ENCODE measurements around the gene GABPB2. TPM values are rescaled to one million over a fixed set of nuclear protein-coding genes. Genes with fewer than 3 reads are reported as not detected.

The GABPB2 gene
- total and polyA plus RNA-seq, 3 experiments from 2014 or later, result 16.0 to 19.4 (median 19.2) TPM

DNA sequence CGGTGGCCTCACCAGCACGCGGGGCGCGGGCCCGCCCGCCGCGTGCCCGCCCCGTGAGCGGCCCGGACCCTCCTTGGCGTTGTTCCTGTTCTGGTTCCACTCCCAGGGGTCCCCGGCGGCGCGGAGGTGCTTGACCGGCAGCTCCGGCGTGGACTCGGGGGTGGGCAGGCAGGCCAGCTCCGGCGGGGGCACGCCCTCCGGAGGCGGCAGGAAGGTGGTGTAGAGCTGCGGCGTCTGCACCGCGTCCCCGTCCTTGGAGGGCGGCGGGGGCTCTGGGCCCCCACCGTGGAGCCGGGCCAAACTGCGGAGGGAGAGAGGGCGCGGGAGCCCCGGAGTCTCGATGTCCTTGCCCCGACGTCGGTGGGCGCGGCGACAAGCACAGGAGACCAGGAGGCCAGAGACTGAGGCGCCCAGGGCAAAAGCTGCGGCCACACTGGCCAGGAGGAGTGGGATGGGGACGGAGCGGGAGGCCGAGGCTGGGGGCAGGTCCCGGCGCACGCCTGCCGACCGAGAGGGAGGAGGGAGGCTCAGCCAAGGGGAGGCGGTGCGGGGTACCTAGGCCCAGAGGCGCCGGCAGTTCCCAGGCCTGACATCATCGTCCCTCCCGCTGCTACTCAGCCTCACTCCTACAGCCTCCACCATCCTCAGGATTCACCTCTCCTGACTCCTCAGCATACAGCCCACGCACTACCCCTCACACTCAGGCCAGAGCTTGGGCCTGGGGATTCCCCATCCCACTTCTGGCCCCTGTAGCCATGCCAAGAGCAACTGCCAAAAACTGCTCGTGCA is 62.7 kb downstream of the GABPB2 start:
- Histone ChIP-seq H3K36me3 (ENCODE audit: insufficient read depth, low read length) (no peaks in the 10 kb centered on the region), H3K4me3 (ENCODE audit: low read length) (no peak overlapping the region), H3K27me3 (ENCODE audit: insufficient read depth, low read length, poor library complexity, severe bottlenecking) (no peaks in the 10 kb centered on the region), H3K27ac (ENCODE audit: low read depth, low read length) (no peak overlapping the region), H3K4me1 (ENCODE audit: insufficient read depth, low read length) (peaks cover 11% of the 10 kb centered on the region), H3K9me3 (ENCODE audit: low read length) (no peaks in the 10 kb centered on the region)
- ChIA-PET POLR2A (no interaction called here), CTCF (interaction anchor here (1.2 kb wide), 1 partner anchor 109 kb away, joined by 3 read pairs; no protein-coding TSS in a partner anchor)
- no peak for DNase-seq
- Mint-ChIP-seq H3K27me3 (peaks cover 8 to 13% of the 10 kb centered on the region in 2 donors), H3K4me1 (peaks cover 9 to 12% (median 11%) of the 10 kb centered on the region in 3 donors), H3K27ac (no peak overlapping the region), H3K9me3 (no peaks in the 10 kb centered on the region), H3K36me3 (peaks cover 0 to 5% (median 2%) of the 10 kb centered on the region in 3 donors), H3K4me3 (no peak overlapping the region)

DNA sequence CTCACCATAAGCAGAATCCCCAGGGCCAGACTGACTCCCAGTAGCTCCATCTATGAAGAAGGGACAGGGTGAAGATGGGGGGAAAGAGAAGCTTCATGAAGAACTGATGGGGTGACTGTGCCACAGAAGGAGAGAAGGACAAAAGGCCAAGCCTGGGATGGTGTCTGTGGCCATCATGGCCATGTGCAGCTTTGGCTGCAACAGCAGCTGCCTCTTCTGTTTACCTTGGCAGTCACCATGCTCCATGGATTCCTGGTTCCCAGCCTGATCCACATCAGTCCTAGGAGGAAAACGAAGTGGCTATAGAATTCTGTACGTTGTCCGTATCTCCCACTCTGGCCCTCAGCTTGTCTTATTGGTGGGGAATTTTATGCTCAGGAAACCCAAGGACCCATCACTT is 63.8 kb downstream of the GABPB2 start:
- peaks cover 0 to 2% (median 0%) of the 10 kb centered on the region in 3 donors for H3K36me3 Mint-ChIP-seq
- DNase-seq, result no peak
- H3K4me1 Mint-ChIP-seq, result peaks cover 9 to 12% (median 11%) of the 10 kb centered on the region in 3 donors
- no peak overlapping the region for H3K27ac ChIP-seq (ENCODE audit: low read depth, low read length)
- H3K9me3 Mint-ChIP-seq, result no peaks in the 10 kb centered on the region
- ChIA-PET CTCF (no interaction called here), POLR2A (no interaction called here)
- H3K4me3 ChIP-seq (ENCODE audit: low read length), result no peak overlapping the region
- H3K36me3 ChIP-seq (ENCODE audit: insufficient read depth, low read length), result no peaks in the 10 kb centered on the region
- no peak overlapping the region for H3K27ac Mint-ChIP-seq
- no peak overlapping the region for H3K4me3 Mint-ChIP-seq
- H3K4me1 ChIP-seq (ENCODE audit: insufficient read depth, low read length), result peaks cover 11% of the 10 kb centered on the region
- peaks cover 8 to 13% of the 10 kb centered on the region in 2 donors for H3K27me3 Mint-ChIP-seq
- H3K9me3 ChIP-seq (ENCODE audit: low read length), result no peaks in the 10 kb centered on the region
- no peaks in the 10 kb centered on the region for H3K27me3 ChIP-seq (ENCODE audit: insufficient read depth, low read length, poor library complexity, severe bottlenecking)

DNA sequence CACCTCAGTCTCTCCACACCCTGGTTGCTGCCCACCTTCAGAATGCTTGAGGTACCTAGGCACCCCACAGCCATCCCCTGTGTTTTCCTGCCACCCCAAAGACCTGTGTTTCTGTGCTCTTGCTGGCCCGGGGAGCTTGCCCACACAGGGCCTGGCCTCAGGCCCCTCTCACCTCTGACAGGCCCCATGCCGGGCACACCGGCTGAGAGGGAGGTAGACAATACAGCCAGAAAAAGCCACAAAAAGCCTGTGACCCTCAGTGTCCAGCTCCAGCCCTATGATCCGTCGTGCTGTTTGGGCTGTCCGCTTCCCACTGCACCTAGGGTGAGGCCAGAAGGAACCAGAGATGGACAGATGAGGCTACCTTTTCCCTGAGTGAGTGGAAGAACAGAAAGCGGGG is 64.4 kb downstream of the GABPB2 start:
- Mint-ChIP-seq H3K9me3 (no peaks in the 10 kb centered on the region), H3K27me3 (peaks cover 8 to 13% of the 10 kb centered on the region in 2 donors), H3K36me3 (peaks cover 0 to 2% (median 0%) of the 10 kb centered on the region in 3 donors), H3K27ac (peak overlapping the region in 1 of 8 donors; percentile 64), H3K4me1 (peaks cover 9 to 12% (median 11%) of the 10 kb centered on the region in 3 donors), H3K4me3 (no peak overlapping the region)
- Histone ChIP-seq H3K36me3 (ENCODE audit: insufficient read depth, low read length) (no peaks in the 10 kb centered on the region), H3K4me3 (ENCODE audit: low read length) (no peak overlapping the region), H3K27me3 (ENCODE audit: insufficient read depth, low read length, poor library complexity, severe bottlenecking) (no peaks in the 10 kb centered on the region), H3K4me1 (ENCODE audit: insufficient read depth, low read length) (peaks cover 11% of the 10 kb centered on the region), H3K9me3 (ENCODE audit: low read length) (no peaks in the 10 kb centered on the region), H3K27ac (ENCODE audit: low read depth, low read length) (no peak overlapping the region)
- ChIA-PET POLR2A (no interaction called here), CTCF (interaction anchor here (1.1 kb wide), 1 partner anchor 24 kb away, joined by 3 read pairs; no protein-coding TSS in a partner anchor)
- DNase-seq, result no peak

DNA sequence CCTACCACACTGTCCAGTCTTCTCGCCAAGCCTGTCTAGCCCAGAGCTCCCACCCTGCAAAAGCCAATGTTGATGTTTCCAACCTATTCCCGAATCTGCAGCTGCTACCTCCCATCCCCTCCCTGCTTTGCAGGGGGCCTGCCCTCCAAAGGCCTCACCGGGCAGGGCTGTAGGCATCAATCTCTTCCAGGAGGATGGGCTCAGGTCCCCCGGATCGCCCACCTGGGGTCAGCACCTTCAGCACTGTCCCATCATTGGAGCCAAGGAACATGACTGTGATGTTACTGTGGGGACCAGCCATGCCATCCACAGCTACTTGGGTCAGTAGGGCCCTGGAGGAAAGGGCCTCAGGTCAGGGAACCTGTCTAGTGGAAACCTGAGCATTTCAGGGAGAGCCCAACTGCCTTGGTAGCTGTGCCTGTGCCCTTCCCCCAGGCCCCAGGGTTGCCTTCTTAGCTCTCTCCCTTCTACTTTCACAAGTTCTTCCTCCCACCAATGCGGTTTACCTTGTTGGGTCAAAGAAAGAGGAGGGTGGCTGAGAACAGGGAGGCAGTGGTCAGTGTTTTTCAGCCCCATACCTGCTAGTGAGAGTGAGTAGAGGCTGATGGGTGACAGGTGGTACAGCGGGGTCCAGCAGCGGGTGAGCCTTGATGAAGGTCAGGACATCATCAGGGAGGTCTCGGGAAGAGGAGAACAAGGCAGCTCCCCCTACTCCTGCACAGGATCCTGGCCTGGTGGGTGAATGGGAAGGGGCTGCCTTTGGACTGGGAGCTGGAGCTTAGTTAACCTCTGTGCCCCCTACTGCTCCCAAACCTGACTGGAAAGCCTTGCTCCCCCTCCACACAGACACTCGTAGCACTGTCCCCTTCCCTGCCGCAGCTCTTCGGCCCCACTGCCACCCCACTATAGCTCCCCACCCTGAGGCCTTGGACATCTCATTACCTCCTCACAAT is 65.1 kb downstream of the GABPB2 start:
- DNase-seq, result no peak
- Mint-ChIP-seq H3K27me3 (peaks cover 5 to 9% of the 10 kb centered on the region in 2 donors), H3K4me1 (peaks cover 6 to 11% (median 10%) of the 10 kb centered on the region in 3 donors), H3K36me3 (peaks cover 0 to 2% (median 0%) of the 10 kb centered on the region in 3 donors), H3K27ac (peak overlapping the region in 1 of 8 donors; percentile 27), H3K9me3 (no peaks in the 10 kb centered on the region), H3K4me3 (no peak overlapping the region)
- ChIA-PET POLR2A (no interaction called here), CTCF (interaction anchor here (1.1 to 1.3 kb wide), 2 partner anchors 21 to 24 kb away, joined by 3 to 5 read pairs; partner anchors contain the start of gene TNFAIP8L2)
- Histone ChIP-seq H3K9me3 (ENCODE audit: low read length) (no peaks in the 10 kb centered on the region), H3K27ac (ENCODE audit: low read depth, low read length) (no peak overlapping the region), H3K27me3 (ENCODE audit: insufficient read depth, low read length, poor library complexity, severe bottlenecking) (no peaks in the 10 kb centered on the region), H3K4me1 (ENCODE audit: insufficient read depth, low read length) (peaks cover 7% of the 10 kb centered on the region), H3K4me3 (ENCODE audit: low read length) (no peak overlapping the region), H3K36me3 (ENCODE audit: insufficient read depth, low read length) (no peaks in the 10 kb centered on the region)

DNA sequence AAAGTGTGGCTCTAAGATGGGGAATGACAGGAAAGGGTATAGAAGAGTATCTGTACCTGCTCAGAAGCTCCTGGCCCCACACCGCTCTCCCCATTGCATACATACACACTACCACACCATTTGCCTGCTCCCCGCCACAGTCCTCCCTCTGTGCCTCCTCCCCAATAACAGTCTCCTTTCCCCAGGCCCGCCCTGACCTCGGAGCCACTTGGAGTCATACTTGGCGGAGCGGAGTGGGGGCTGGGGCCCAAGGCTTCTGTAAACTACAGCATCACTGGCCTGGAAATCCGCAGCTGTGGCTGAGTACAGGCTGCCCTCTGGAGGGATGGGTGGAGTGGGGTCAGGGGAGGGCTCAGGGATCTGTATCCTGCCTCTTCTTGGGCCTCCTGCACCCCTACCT is 67.2 kb downstream of the GABPB2 start:
- Mint-ChIP-seq H3K4me3 (no peak overlapping the region), H3K36me3 (peaks cover 0 to 2% (median 0%) of the 10 kb centered on the region in 3 donors), H3K4me1 (no peaks in the 10 kb centered on the region), H3K27me3 (peaks cover 0 to 2% of the 10 kb centered on the region in 2 donors), H3K9me3 (no peaks in the 10 kb centered on the region), H3K27ac (no peak overlapping the region)
- no peaks in the 10 kb centered on the region for H3K36me3 ChIP-seq (ENCODE audit: insufficient read depth, low read length)
- DNase-seq, result no peak
- no peaks in the 10 kb centered on the region for H3K9me3 ChIP-seq (ENCODE audit: low read length)
- POLR2A ChIA-PET, result no interaction called here
- H3K27ac ChIP-seq (ENCODE audit: low read depth, low read length), result no peak overlapping the region
- no peaks in the 10 kb centered on the region for H3K27me3 ChIP-seq (ENCODE audit: insufficient read depth, low read length, poor library complexity, severe bottlenecking)
- no peaks in the 10 kb centered on the region for H3K4me1 ChIP-seq (ENCODE audit: insufficient read depth, low read length)
- CTCF ChIA-PET, result interaction anchor here (1.2 kb wide), 1 partner anchor 56 kb away, joined by 3 read pairs; no protein-coding TSS in a partner anchor
- no peak overlapping the region for H3K4me3 ChIP-seq (ENCODE audit: low read length)

DNA sequence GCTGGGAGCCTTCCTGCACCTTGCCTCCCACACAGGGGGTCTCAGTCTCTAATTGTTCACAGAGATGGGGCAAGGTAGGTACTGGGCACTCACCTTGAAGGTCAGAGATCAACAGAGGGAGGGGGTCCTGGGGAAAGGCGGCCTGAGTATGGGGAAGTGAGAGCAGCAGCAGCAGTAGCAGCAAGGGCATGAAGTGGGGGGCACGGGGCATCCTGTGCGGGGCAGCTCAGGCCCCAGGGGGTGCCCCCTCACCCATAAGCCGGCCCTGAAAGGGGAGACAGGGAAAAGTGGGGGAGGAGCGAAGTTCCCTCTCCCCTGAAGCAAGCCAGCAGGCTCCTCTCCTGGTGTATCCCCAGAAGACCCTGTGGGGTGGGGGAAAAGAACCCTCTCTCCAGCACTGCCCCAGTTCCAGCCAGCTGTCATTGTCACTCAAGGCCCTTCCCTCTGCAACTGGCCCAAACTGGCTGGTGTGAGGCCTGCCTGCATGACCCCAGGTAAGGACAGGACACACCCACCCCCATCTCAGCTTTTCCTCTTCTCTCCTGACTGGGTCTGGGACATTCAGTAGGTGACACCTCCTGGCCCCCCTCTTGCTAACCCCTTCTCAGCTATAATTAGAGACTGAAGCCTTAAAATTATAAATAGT is 72.0 kb downstream of the GABPB2 start:
- H3K27me3 Mint-ChIP-seq, result no peaks in the 10 kb centered on the region
- H3K4me1 ChIP-seq (ENCODE audit: insufficient read depth, low read length), result peaks cover 18% of the 10 kb centered on the region
- H3K27me3 ChIP-seq (ENCODE audit: insufficient read depth, low read length, poor library complexity, severe bottlenecking), result no peaks in the 10 kb centered on the region
- H3K9me3 Mint-ChIP-seq, result no peaks in the 10 kb centered on the region
- H3K4me3 ChIP-seq (ENCODE audit: low read length), result no peak overlapping the region
- no peak overlapping the region for H3K27ac Mint-ChIP-seq
- DNase-seq, result no peak
- no peaks in the 10 kb centered on the region for H3K36me3 ChIP-seq (ENCODE audit: insufficient read depth, low read length)
- no peak overlapping the region for H3K27ac ChIP-seq (ENCODE audit: low read depth, low read length)
- no peak overlapping the region for H3K4me3 Mint-ChIP-seq
- peaks cover 10 to 23% (median 16%) of the 10 kb centered on the region in 3 donors for H3K4me1 Mint-ChIP-seq
- ChIA-PET CTCF (interaction anchor here (2.0 to 2.4 kb wide), 2 partner anchors 13 to 42 kb away, joined by 5 to 9 read pairs; no protein-coding TSS in a partner anchor), POLR2A (interaction anchor here (0.6 kb wide), 1 partner anchor 14 kb away, joined by 3 read pairs; no protein-coding TSS in a partner anchor)
- H3K9me3 ChIP-seq (ENCODE audit: low read length), result no peaks in the 10 kb centered on the region
- H3K36me3 Mint-ChIP-seq, result peaks cover 0 to 3% (median 0%) of the 10 kb centered on the region in 3 donors

DNA sequence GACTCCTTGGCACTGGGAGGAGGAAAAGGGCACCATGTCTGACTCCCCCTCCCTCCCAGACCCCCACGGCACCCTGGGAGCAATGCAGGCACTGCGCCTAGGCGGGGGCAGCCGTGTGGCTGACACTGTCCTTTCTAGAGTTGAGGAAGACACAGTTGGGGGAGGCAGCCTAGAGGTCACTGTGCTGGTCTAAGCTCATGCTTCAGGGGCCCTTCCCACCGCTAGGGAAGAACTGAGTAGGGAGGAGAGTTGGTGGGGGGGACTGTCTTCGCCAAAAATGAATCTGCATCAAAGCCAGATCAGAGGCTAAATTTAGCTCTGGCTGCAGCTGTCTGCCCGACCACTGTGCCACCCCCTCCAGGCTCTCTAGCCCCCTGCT is 72.5 kb downstream of the GABPB2 start:
- H3K36me3 Mint-ChIP-seq, result peaks cover 0 to 3% (median 0%) of the 10 kb centered on the region in 3 donors
- H3K27me3 ChIP-seq (ENCODE audit: insufficient read depth, low read length, poor library complexity, severe bottlenecking), result no peaks in the 10 kb centered on the region
- CTCF ChIA-PET, result interaction anchor here (1.2 to 2.4 kb wide), 3 partner anchors 12 to 43 kb away, joined by 3 to 9 read pairs (median 8); no protein-coding TSS in a partner anchor
- H3K4me3 ChIP-seq (ENCODE audit: low read length), result no peak overlapping the region
- no peaks in the 10 kb centered on the region for H3K9me3 Mint-ChIP-seq
- H3K4me1 ChIP-seq (ENCODE audit: insufficient read depth, low read length), result peaks cover 18% of the 10 kb centered on the region
- H3K36me3 ChIP-seq (ENCODE audit: insufficient read depth, low read length), result no peaks in the 10 kb centered on the region
- H3K27ac ChIP-seq (ENCODE audit: low read depth, low read length), result no peak overlapping the region
- DNase-seq, result no peak
- peak overlapping the region in 1 of 7 donors; percentile 44 for H3K4me3 Mint-ChIP-seq
- no peak overlapping the region for H3K27ac Mint-ChIP-seq
- no peaks in the 10 kb centered on the region for H3K9me3 ChIP-seq (ENCODE audit: low read length)
- no peaks in the 10 kb centered on the region for H3K27me3 Mint-ChIP-seq
- POLR2A ChIA-PET, result no interaction called here
- peaks cover 10 to 24% (median 18%) of the 10 kb centered on the region in 3 donors for H3K4me1 Mint-ChIP-seq
